Stomach smooth muscle (tissue), 2 donors: ENCODE measurements around the gene SLFN14.
"Not testable (repeated sequence)": the region's sequence is repeated elsewhere in the genome, so short reads cannot be mapped to it uniquely, and the experiment has no call there.

Source experiments
- H3K27ac ChIP-seq: one replicate; pipeline ENCODE4 v1.7.0; 2013; ENCODE audit warnings: mild to moderate bottlenecking, low read length, inconsistent platforms
- H3K27me3 ChIP-seq, 2 donors: one replicate each; pipeline ENCODE4 v1.7.0; 2013; ENCODE audit warnings: low read length in 2 of 2; ENCODE audit not compliant: insufficient read depth in 2 of 2, control insufficient read depth in 1 of 2
- H3K36me3 ChIP-seq, 2 donors: one replicate each; pipeline ENCODE4 v1.7.0; 2013; ENCODE audit warnings: low read length in 2 of 2; ENCODE audit not compliant: control insufficient read depth in 2 of 2, insufficient read depth in 2 of 2
- H3K4me1 ChIP-seq: one replicate; pipeline ENCODE4 v1.7.0; 2013; ENCODE audit warnings: low read length; ENCODE audit not compliant: control insufficient read depth, insufficient read depth
- H3K4me3 ChIP-seq, 2 donors: one replicate each; pipeline ENCODE4 v1.7.0; 2013; ENCODE audit warnings: low read length in 2 of 2
- H3K9ac ChIP-seq, 2 donors: one replicate each; pipeline ENCODE4 v1.7.0; 2013; ENCODE audit warnings: low read length in 2 of 2, mild to moderate bottlenecking in 1 of 2
- H3K9me3 ChIP-seq, 2 donors: one replicate each; pipeline ENCODE4 v1.7.0; 2013; ENCODE audit warnings: low read length in 2 of 2; ENCODE audit not compliant: control insufficient read depth in 2 of 2
- donor health status: healthy.
- donor health status: Pancreatic carcinoma.

The SLFN14 gene

GRCh38 chr17:35523296-35523695 lies 37.3 kb downstream of the SLFN14 start:
- no peak overlapping the region for H3K9ac ChIP-seq
- no peaks in the 10 kb centered on the region for H3K4me1 ChIP-seq
- no peaks in the 10 kb centered on the region for H3K9me3 ChIP-seq
- H3K27ac ChIP-seq: no peak overlapping the region
- H3K27me3 ChIP-seq: peaks cover 0 to 3% of the 10 kb centered on the region in 2 donors
- no peak overlapping the region for H3K4me3 ChIP-seq
- no peaks in the 10 kb centered on the region for H3K36me3 ChIP-seq

GRCh38 chr17:35521654-35522256 lies 38.9 kb downstream of the SLFN14 start:
- not testable (repeated sequence) for H3K4me3 ChIP-seq, H3K9ac ChIP-seq, H3K4me1 ChIP-seq, H3K27me3 ChIP-seq, H3K36me3 ChIP-seq, H3K27ac ChIP-seq, H3K9me3 ChIP-seq

- Histone ChIP-seq H3K4me1 (no peaks in the 10 kb centered on the region), H3K27ac (no peak overlapping the region), H3K9ac (no peak overlapping the region), H3K4me3 (no peak overlapping the region), H3K9me3 (no peaks in the 10 kb centered on the region), H3K36me3 (no peaks in the 10 kb centered on the region), H3K27me3 (peaks cover 0 to 3% of the 10 kb centered on the region in 2 donors)
These were observed 39.5 kb downstream of the SLFN14 start for GRCh38 chr17:35521150-35521549.

- Histone ChIP-seq H3K27me3 (peaks cover 4 to 6% of the 10 kb centered on the region in 2 donors), H3K4me3 (no peak overlapping the region), H3K4me1 (no peaks in the 10 kb centered on the region), H3K36me3 (no peaks in the 10 kb centered on the region), H3K27ac (no peak overlapping the region), H3K9ac (no peak overlapping the region), H3K9me3 (no peaks in the 10 kb centered on the region)
These were observed 40.6 kb downstream of the SLFN14 start for GRCh38 chr17:35519906-35520442.

- Histone ChIP-seq H3K36me3 (no peaks in the 10 kb centered on the region), H3K9ac (no peak overlapping the region), H3K4me3 (no peak overlapping the region), H3K27ac (no peak overlapping the region), H3K27me3 (peaks cover 9 to 10% of the 10 kb centered on the region in 2 donors), H3K4me1 (no peaks in the 10 kb centered on the region), H3K9me3 (no peaks in the 10 kb centered on the region)
These were observed 41.2 kb downstream of the SLFN14 start for GRCh38 chr17:35519439-35519838.

GRCh38 chr17:35518431-35518830 lies 42.2 kb downstream of the SLFN14 start:
- H3K4me1 ChIP-seq, H3K27ac ChIP-seq, H3K9me3 ChIP-seq, H3K9ac ChIP-seq, H3K4me3 ChIP-seq, H3K36me3 ChIP-seq: not testable (repeated sequence)
- peaks cover 10 to 14% of the 10 kb centered on the region in 2 donors for H3K27me3 ChIP-seq

GRCh38 chr17:35515027-35515426 lies 45.6 kb downstream of the SLFN14 start:
- no peak overlapping the region for H3K9ac ChIP-seq
- peaks cover 7 to 17% of the 10 kb centered on the region in 2 donors for H3K27me3 ChIP-seq
- no peak overlapping the region for H3K27ac ChIP-seq
- no peaks in the 10 kb centered on the region for H3K36me3 ChIP-seq
- H3K4me3 ChIP-seq: no peak overlapping the region
- no peaks in the 10 kb centered on the region for H3K4me1 ChIP-seq
- H3K9me3 ChIP-seq: no peaks in the 10 kb centered on the region

- H3K9ac ChIP-seq: no peak overlapping the region
- H3K9me3 ChIP-seq: no peaks in the 10 kb centered on the region
- peaks cover 7 to 17% of the 10 kb centered on the region in 2 donors for H3K27me3 ChIP-seq
- no peak overlapping the region for H3K4me3 ChIP-seq
- H3K4me1 ChIP-seq: no peaks in the 10 kb centered on the region
- no peaks in the 10 kb centered on the region for H3K36me3 ChIP-seq
- no peak overlapping the region for H3K27ac ChIP-seq
These were observed 46.1 kb downstream of the SLFN14 start for GRCh38 chr17:35514564-35514963.
